Kidney (tissue), 22 donors: ENCODE results near the gene GSTM5. TPM values are rescaled to one million over a fixed set of nuclear protein-coding genes. Genes with fewer than 3 reads are reported as not detected.
"Not testable (repeated sequence)": the region's sequence is repeated elsewhere in the genome, so short reads cannot be mapped to it uniquely, and the experiment has no call there.

Experiments
- DNase-seq, 5 donors: peaks; one replicate each; pipeline ENCODE4 v3.0.0-alpha.2; 2013 to 2020
- FAIRE-seq: peaks from 2 replicates; lab custom pipeline; 2012; peaks lifted over from hg19 to GRCh38; lab: Jason Lieb, UNC
- H3K27ac ChIP-seq, 2 donors: one replicate each; pipeline ENCODE4 v1.7.0; 2013; ENCODE audit warnings: low read depth in 2 of 2, low read length in 2 of 2, inconsistent platforms in 1 of 2
- H3K27me3 ChIP-seq: one replicate; pipeline ENCODE4 v1.7.1; 2013; ENCODE audit warnings: low read length, inconsistent platforms; ENCODE audit not compliant: control insufficient read depth, insufficient read depth
- H3K36me3 ChIP-seq, 3 donors: one replicate each; pipeline versions ENCODE4 v1.7.0 to v1.7.1; 2013; ENCODE audit warnings: low read length in 3 of 3, control low read depth in 1 of 3, inconsistent platforms in 1 of 3; ENCODE audit not compliant: insufficient read depth in 3 of 3, control insufficient read depth in 2 of 3
- H3K4me1 ChIP-seq, 3 donors: one replicate each; pipeline versions ENCODE4 v1.7.0 to v1.7.1; 2013; ENCODE audit warnings: low read length in 3 of 3, inconsistent platforms in 1 of 3, low read depth in 1 of 3; ENCODE audit not compliant: control insufficient read depth in 2 of 3, insufficient read depth in 2 of 3
- H3K4me3 ChIP-seq, 3 donors: one replicate each; pipeline versions ENCODE4 v1.7.0 to v1.8.1; 2013; ENCODE audit warnings: low read length in 3 of 3, control low read depth in 1 of 3, inconsistent platforms in 1 of 3
- H3K9ac ChIP-seq, 3 donors: one replicate each; pipeline versions ENCODE4 v1.7.0 to v1.7.1; 2013; ENCODE audit warnings: low read length in 3 of 3, control low read depth in 1 of 3, inconsistent platforms in 1 of 3
- H3K9me3 ChIP-seq, 3 donors: one replicate each; pipeline versions ENCODE4 v1.7.0 to v1.7.1; 2013; ENCODE audit warnings: low read length in 3 of 3, control low read depth in 1 of 3, inconsistent platforms in 1 of 3; ENCODE audit not compliant: control insufficient read depth in 2 of 3, insufficient read depth in 1 of 3
- CTCF ChIP-seq: IDR thresholded peaks from 3 replicates; pipeline ENCODE4 v1.5.1; 2012; ENCODE audit warnings: mild to moderate bottlenecking, moderate library complexity, borderline replicate concordance; ENCODE audit not compliant: insufficient read depth; ENCODE audit errors: extremely low read depth
- intact Hi-C: fragments of 100-400 bp; cut with DNase I; formaldehyde crosslinking; loops from one replicate; pipeline ENCODE4 v1.11.1; 2022
- long read RNA-seq, 10 donors: library from polyadenylated mRNA in 1 of 10; unstranded in 1 of 10; transcript quantifications; one replicate each; pipeline ENCODE4 v2.0.0 and lab custom pipeline, GENCODE V29; 2021 to 2026
- polyA plus RNA-seq: library from polyadenylated mRNA; stranded (reverse); fragments of 350-450 nt; fragmentation: Illumina TruSeq; extraction: RNeasy Lipid Tissue Mini Kit (QIAGEN cat#74804); gene quantifications from one replicate; pipeline ENCODE4 v1.2.3, GENCODE V29; 2014; ENCODE audit warnings: low read depth, low replicate concordance; ENCODE audit not compliant: insufficient read depth
- total RNA-seq: library from RNA; stranded (reverse); fragmentation: NEBNext Ultra II Directional; extraction: Animal tissue kit (Norgen Biotek cat#: 25700); gene quantifications from one replicate; pipeline ENCODE4 v1.2.1, GENCODE V29; 2021
- donor health status: control.
- donor health status: control.
- donor health status: control.
- donor health status: control.
- donor health status: control.
- donor health status: DM: yes; HTN: yes; CAD: no.
- donor health status: Normal renal cell carcinoma (clear cell type).

Gene GSTM5
- total RNA-seq (4.2 TPM), polyA plus RNA-seq (9.1 TPM)
- long read RNA-seq, donor 1, partial matches to known transcripts: 13 of 14 reads
- long read RNA-seq, donor 1, other reads (novel, unspliced or antisense): 0 of 14 reads
- long read RNA-seq, donor 2, transcript GSTM5-201 (8 exons, 1,555 nt): major isoform, 6 of 12 reads
- long read RNA-seq, donor 2, partial matches to known transcripts: 5 of 12 reads
- long read RNA-seq, donor 2, other reads (novel, unspliced or antisense): 0 of 12 reads
- long read RNA-seq, donor 3, transcript GSTM5-201 (8 exons, 1,555 nt): major isoform, 9 of 17 reads
- long read RNA-seq, donor 3, partial matches to known transcripts: 8 of 17 reads
- long read RNA-seq, donor 3, other reads (novel, unspliced or antisense): 0 of 17 reads
- long read RNA-seq, donor 4, transcript GSTM5-201 (8 exons, 1,555 nt): major isoform, 7 of 12 reads
- long read RNA-seq, donor 4, partial matches to known transcripts: 5 of 12 reads
- long read RNA-seq, donor 4, other reads (novel, unspliced or antisense): 0 of 12 reads
- long read RNA-seq, donor 5: 0 reads
- long read RNA-seq, donor 6, transcript GSTM5-201 (8 exons, 1,555 nt): major isoform, 7 of 7 reads
- long read RNA-seq, donor 6, partial matches to known transcripts: 0 of 7 reads
- long read RNA-seq, donor 6, other reads (novel, unspliced or antisense): 0 of 7 reads
- long read RNA-seq, donor 7: 0 reads
- long read RNA-seq, donor 8, partial matches to known transcripts: 33 of 36 reads
- long read RNA-seq, donor 8, other reads (novel, unspliced or antisense): 0 of 36 reads
- long read RNA-seq, donor 9, partial matches to known transcripts: 0 of 1 reads
- long read RNA-seq, donor 9, other reads (novel, unspliced or antisense): 0 of 1 reads
- long read RNA-seq, donor 10, partial matches to known transcripts: 11 of 13 reads
- long read RNA-seq, donor 10, other reads (novel, unspliced or antisense): 0 of 13 reads

- H3K4me1 ChIP-seq, H3K27me3 ChIP-seq, H3K9me3 ChIP-seq, H3K36me3 ChIP-seq, intact Hi-C loops, H3K27ac ChIP-seq, H3K9ac ChIP-seq, FAIRE-seq: not testable (repeated sequence)
- peak; percentile 42 to 74 (median 65) for DNase-seq
- peak within 1 kb of the TSS in 2 of 3 donors; percentile 6 to 21 for H3K4me3 ChIP-seq
Observed at GRCh38 chr1:109711593-109712320, at the start of gene GSTM5. TSS of gene GSTM5 (plus strand) at chr1:109712251. CDS start at chr1:109712313, 62 bp downstream.

- no peak overlapping the region for H3K9ac ChIP-seq
- no peaks in the 10 kb centered on the region for H3K27me3 ChIP-seq
- no peak for DNase-seq
- H3K4me3 ChIP-seq: no peak overlapping the region
- intact Hi-C loops: no loop called here
- H3K4me1 ChIP-seq: peaks cover 2 to 11% (median 3%) of the 10 kb centered on the region in 3 donors
- peaks cover 0 to 9% (median 2%) of the 10 kb centered on the region in 3 donors for H3K36me3 ChIP-seq
- FAIRE-seq: no peak
- H3K9me3 ChIP-seq: no peaks in the 10 kb centered on the region
- no peak overlapping the region for H3K27ac ChIP-seq
- no peak for TF ChIP-seq CTCF
Observed at GRCh38 chr1:109664671-109665070, 47.4 kb upstream of the GSTM5 start.

GRCh38 chr1:109667452-109668122 is 44.5 kb upstream of the GSTM5 start, which contains the start of gene GSTM2:
TSS of gene GSTM2 (plus strand) at chr1:109668057. CDS start at chr1:109668116, 59 bp downstream.
- TF ChIP-seq CTCF: no peak
- FAIRE-seq (no peak), DNase-seq (peak; percentile 95 to 98 (median 96))
- Histone ChIP-seq H3K36me3 (no peaks in the 10 kb centered on the region), H3K9ac (peak within 1 kb of the TSS in 2 of 3 donors; percentile 25 to 49), H3K4me1 (peaks cover 0 to 5% (median 2%) of the 10 kb centered on the region in 3 donors), H3K9me3 (no peaks in the 10 kb centered on the region), H3K4me3 (peak within 1 kb of the TSS; percentile 50 to 65 (median 53)), H3K27ac (no peak within 1 kb of the TSS), H3K27me3 (no peaks in the 10 kb centered on the region)
- intact Hi-C loops: no loop called here
